Natural killer cell treated with Interleukin-12 subunit alpha and Interleukin-12 subunit beta and Interleukin-15 and Interleukin-18, amount 100 ng/mL, for 72 hours (primary cell): ENCODE data around the gene MEIG1. TPM values are rescaled to one million over a fixed set of nuclear protein-coding genes. Genes with fewer than 3 reads are reported as not detected.

ENCODE experiments used
- total RNA-seq, 2 donors: library from RNA; stranded (reverse); gene quantifications; one replicate each; pipeline ENCODE4 v1.2.3, GENCODE V29; 2022

Gene MEIG1
- total RNA-seq, 2 donors from 2014 or later: not detected

Other genes starting within 250 kb of the MEIG1 start
- gene FAM107B, start 184.5 kb upstream of the MEIG1 start, total RNA-seq: 100 to 1,000 TPM; 226 to 255 TPM
- gene CDNF, start 121.4 kb upstream of the MEIG1 start, total RNA-seq: 1 to 10 TPM in 1 of 2 donors, under 1 TPM in 1; 0.48 to 1.0 TPM
- gene HSPA14, start 121.1 kb upstream of the MEIG1 start, total RNA-seq: 10 to 100 TPM; 30.3 to 32.4 TPM
- 10 to 100 TPM; 25.4 to 30.3 TPM for gene MSANTD7, start 121.1 kb upstream of the MEIG1 start, total RNA-seq
- gene SUV39H2, start 80.5 kb upstream of the MEIG1 start, total RNA-seq: 10 to 100 TPM; 20.4 to 40.5 TPM
- 10 to 100 TPM; 24.8 to 37.3 TPM for gene DCLRE1C, start 5.3 kb upstream of the MEIG1 start, total RNA-seq
- 1 to 10 TPM in 1 of 2 donors, under 1 TPM in 1; 0.89 to 1.2 TPM for gene OLAH, start 84.6 kb downstream of the MEIG1 start, total RNA-seq
- under 1 TPM; 0.90 to 0.98 TPM for gene ACBD7, start 129.4 kb downstream of the MEIG1 start, total RNA-seq
- gene RPP38, start 138.0 kb downstream of the MEIG1 start, total RNA-seq: 10 to 100 TPM; 13.4 to 21.4 TPM
- 1 to 10 TPM; 3.4 to 8.6 TPM for gene NMT2, start 209.3 kb downstream of the MEIG1 start, total RNA-seq